Esophagus muscularis mucosa (tissue), 4 donors: ENCODE measurements around the gene SALL1. TPM values are rescaled to one million over a fixed set of nuclear protein-coding genes. Genes with fewer than 3 reads are reported as not detected.

Experiments used
- DNase-seq: peaks from one replicate; pipeline ENCODE4 v3.0.0-alpha.2; 2017; ENCODE audit errors: extremely low spot score
- H3K27ac ChIP-seq, 4 donors: fragments of 200-600 bp; sonication (generic); replicated peaks in 1 of 4; 1 replicate in 3 of 4; 2 replicates in 1 of 4; pipeline ENCODE4 v1.5.1; 2016 to 2019; ENCODE audit warnings: mild to moderate bottlenecking in 1 of 4
- H3K27me3 ChIP-seq, 4 donors: fragments of 200-600 bp; sonication (generic); one replicate each; pipeline versions ENCODE4 v1.5.1 to v1.6.0; 2016 to 2019
- H3K36me3 ChIP-seq, 4 donors: fragments of 200-600 bp; sonication (generic); one replicate each; pipeline ENCODE4 v1.5.1; 2016 to 2019
- H3K4me1 ChIP-seq, 4 donors: fragments of 200-600 bp; sonication (generic); one replicate each; pipeline ENCODE4 v1.5.1; 2016 to 2019
- H3K4me3 ChIP-seq, 4 donors: fragments of 200-600 bp; sonication (generic); 1 replicate in 2 of 4; 2 replicates in 2 of 4; pipeline ENCODE4 v1.5.1; 2016 to 2019; ENCODE audit warnings: mild to moderate bottlenecking in 4 of 4, moderate library complexity in 1 of 4
- H3K9me3 ChIP-seq, 4 donors: fragments of 200-600 bp; sonication (generic); 1 replicate in 3 of 4; 2 replicates in 1 of 4; pipeline ENCODE4 v1.5.1; 2016 to 2019
- EP300 ChIP-seq: sonication (generic); formaldehyde crosslinking; IDR thresholded peaks from one replicate; pipeline ENCODE4 v1.6.1; 2017; ENCODE audit warnings: antibody characterized with exemption
- POLR2A ChIP-seq: fragments of 450-650 bp; IDR thresholded peaks from one replicate; pipeline ENCODE4 v1.6.1; 2017; ENCODE audit warnings: antibody characterized with exemption, moderate library complexity, mild to moderate bottlenecking, low read depth
- POLR2AphosphoS5 ChIP-seq, 2 donors: sonication (generic); formaldehyde crosslinking; IDR thresholded peaks; one replicate each; pipeline ENCODE4 v1.6.1; 2017; ENCODE audit warnings: antibody characterized with exemption in 2 of 2
- WGBS: methylation state at CpG from one replicate; pipeline ENCODE4 v1.1.5; 2018; 5-methylcytosine and 5-hydroxymethylcytosine counted together
- intact Hi-C: fragments of 100-400 bp; cut with DNase I; formaldehyde crosslinking; loops from one replicate; pipeline ENCODE4 v1.15.1; 2023
- total RNA-seq, 4 donors: library from RNA; depleted of rRNA; stranded (reverse); fragments of >200 nt; gene quantifications; one replicate each; pipeline versions ENCODE4 v1.1.0 to v1.2.1, GENCODE V29; 2016
- TF ChIP-seq, protein P1 (sequence below), 3 experiments: fragments of 200-600 bp in 2 of 3; fragments of 450-650 bp in 1 of 3; sonication (generic) in 2 of 3; IDR thresholded peaks; one replicate each; pipeline ENCODE4 v1.5.1; 2017 to 2019; ENCODE audit warnings: antibody characterized with exemption in 3 of 3, mild to moderate bottlenecking in 2 of 3, moderate library complexity in 1 of 3

Gene SALL1
- total RNA-seq, 4 donors from 2014 or later, result not detected

- H3K27me3 ChIP-seq, result peaks cover 0 to 22% (median 0%) of the 10 kb centered on the region in 4 donors
- no peak overlapping the region for H3K4me3 ChIP-seq
- no peaks in the 10 kb centered on the region for H3K4me1 ChIP-seq
- no peaks in the 10 kb centered on the region for H3K9me3 ChIP-seq
- TF ChIP-seq POLR2AphosphoS5 (IDR thresholded peaks at IDR 0.05) (no peak), EP300 (no peak), POLR2A (no peak)
- TF ChIP-seq, protein P1, sequence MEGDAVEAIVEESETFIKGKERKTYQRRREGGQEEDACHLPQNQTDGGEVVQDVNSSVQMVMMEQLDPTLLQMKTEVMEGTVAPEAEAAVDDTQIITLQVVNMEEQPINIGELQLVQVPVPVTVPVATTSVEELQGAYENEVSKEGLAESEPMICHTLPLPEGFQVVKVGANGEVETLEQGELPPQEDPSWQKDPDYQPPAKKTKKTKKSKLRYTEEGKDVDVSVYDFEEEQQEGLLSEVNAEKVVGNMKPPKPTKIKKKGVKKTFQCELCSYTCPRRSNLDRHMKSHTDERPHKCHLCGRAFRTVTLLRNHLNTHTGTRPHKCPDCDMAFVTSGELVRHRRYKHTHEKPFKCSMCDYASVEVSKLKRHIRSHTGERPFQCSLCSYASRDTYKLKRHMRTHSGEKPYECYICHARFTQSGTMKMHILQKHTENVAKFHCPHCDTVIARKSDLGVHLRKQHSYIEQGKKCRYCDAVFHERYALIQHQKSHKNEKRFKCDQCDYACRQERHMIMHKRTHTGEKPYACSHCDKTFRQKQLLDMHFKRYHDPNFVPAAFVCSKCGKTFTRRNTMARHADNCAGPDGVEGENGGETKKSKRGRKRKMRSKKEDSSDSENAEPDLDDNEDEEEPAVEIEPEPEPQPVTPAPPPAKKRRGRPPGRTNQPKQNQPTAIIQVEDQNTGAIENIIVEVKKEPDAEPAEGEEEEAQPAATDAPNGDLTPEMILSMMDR (IDR thresholded peaks at IDR 0.05), result no peak
- no peaks in the 10 kb centered on the region for H3K36me3 ChIP-seq
- no peak for DNase-seq
- intact Hi-C loops, result no loop called here
- WGBS, result 88% methylated on average over 2 of the region's 2 CpGs
- H3K27ac ChIP-seq, result no peak overlapping the region
Observed at GRCh38 chr16:51168755-51169154, 17.7 kb upstream of the SALL1 start.

- H3K4me3 ChIP-seq, result no peak overlapping the region
- no peaks in the 10 kb centered on the region for H3K36me3 ChIP-seq
- TF ChIP-seq EP300 (no peak), POLR2AphosphoS5 (IDR thresholded peaks at IDR 0.05) (no peak), POLR2A (no peak)
- TF ChIP-seq, protein P1 (IDR thresholded peaks at IDR 0.05), result no peak
- H3K27me3 ChIP-seq, result peaks cover 0 to 34% (median 0%) of the 10 kb centered on the region in 4 donors
- H3K27ac ChIP-seq, result no peak overlapping the region
- no peaks in the 10 kb centered on the region for H3K9me3 ChIP-seq
- no peak for DNase-seq
- intact Hi-C loops, result no loop called here
- H3K4me1 ChIP-seq, result no peaks in the 10 kb centered on the region
- WGBS, result 74% methylated on average over 9 of the region's 9 CpGs
Observed at GRCh38 chr16:51167170-51167895, 16.3 kb upstream of the SALL1 start.

DNA sequence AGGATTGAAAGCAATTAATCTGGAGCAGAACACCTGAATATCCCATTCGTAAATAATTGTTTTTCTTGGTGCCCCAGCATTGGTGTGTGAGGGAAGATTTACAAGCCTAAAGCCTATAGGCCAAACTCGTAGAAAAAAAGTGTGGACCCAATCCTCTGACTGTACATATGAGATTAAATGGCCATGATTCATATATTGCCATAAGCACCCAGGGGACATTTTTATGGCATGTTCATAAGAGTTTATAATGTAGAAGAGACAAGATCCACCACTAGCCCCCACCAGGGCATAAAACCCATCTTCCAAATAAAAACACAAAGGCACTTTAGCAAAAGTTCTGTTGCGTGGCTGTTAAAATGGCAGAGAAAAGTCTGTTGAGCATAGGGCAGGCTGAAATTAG is 15.5 kb upstream of the SALL1 start:
- Histone ChIP-seq H3K27me3 (peaks cover 0 to 34% (median 0%) of the 10 kb centered on the region in 4 donors), H3K27ac (no peak overlapping the region), H3K4me1 (no peaks in the 10 kb centered on the region), H3K4me3 (no peak overlapping the region), H3K36me3 (no peaks in the 10 kb centered on the region), H3K9me3 (no peaks in the 10 kb centered on the region)
- TF ChIP-seq POLR2AphosphoS5 (IDR thresholded peaks at IDR 0.05), result no peak
- no peak for TF ChIP-seq POLR2A
- no peak for TF ChIP-seq EP300
- TF ChIP-seq, protein P1 (IDR thresholded peaks at IDR 0.05), result no peak
- WGBS, result 83% methylated on average over 3 of the region's 3 CpGs
- DNase-seq, result no peak
- intact Hi-C loops, result no loop called here

DNA sequence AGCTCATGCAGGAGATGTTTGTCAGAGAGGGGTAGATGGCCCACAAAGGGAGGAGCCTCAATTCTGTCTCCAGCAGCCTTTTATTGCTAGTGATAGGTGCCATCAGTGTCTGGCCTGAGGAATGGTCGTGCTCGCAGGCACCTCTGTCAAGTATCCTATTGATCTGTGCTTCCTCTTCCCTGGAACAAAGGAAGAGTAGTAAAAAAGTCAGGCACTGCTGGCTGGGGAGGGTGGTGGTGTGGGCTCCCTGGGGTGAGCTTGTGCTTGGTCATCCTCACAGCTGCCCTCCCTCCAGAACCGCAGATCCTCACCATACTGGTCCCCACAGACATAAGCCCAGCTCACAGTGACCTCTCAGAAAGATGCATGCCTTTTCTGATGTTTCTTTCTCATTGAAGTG is 15.0 kb upstream of the SALL1 start:
- Histone ChIP-seq H3K27me3 (peaks cover 0 to 38% (median 0%) of the 10 kb centered on the region in 4 donors), H3K4me3 (no peak overlapping the region), H3K27ac (no peak overlapping the region), H3K9me3 (no peaks in the 10 kb centered on the region), H3K36me3 (no peaks in the 10 kb centered on the region), H3K4me1 (no peaks in the 10 kb centered on the region)
- WGBS, result 52% methylated on average over 3 of the region's 3 CpGs
- TF ChIP-seq POLR2AphosphoS5 (IDR thresholded peaks at IDR 0.05) (no peak), EP300 (no peak), POLR2A (no peak)
- TF ChIP-seq, protein P1 (IDR thresholded peaks at IDR 0.05), result no peak
- DNase-seq, result no peak
- intact Hi-C loops, result no loop called here

- Histone ChIP-seq H3K27me3 (peaks cover 0 to 43% (median 0%) of the 10 kb centered on the region in 4 donors), H3K27ac (no peak overlapping the region), H3K4me3 (no peak overlapping the region), H3K36me3 (no peaks in the 10 kb centered on the region), H3K9me3 (no peaks in the 10 kb centered on the region), H3K4me1 (no peaks in the 10 kb centered on the region)
- intact Hi-C loops, result no loop called here
- TF ChIP-seq, protein P1 (IDR thresholded peaks at IDR 0.05), result no peak
- TF ChIP-seq POLR2AphosphoS5 (IDR thresholded peaks at IDR 0.05), result no peak
- TF ChIP-seq POLR2A, result no peak
- no peak for TF ChIP-seq EP300
- DNase-seq, result no peak
- 90% methylated on average over 1 of the region's 1 CpG for WGBS
Observed at GRCh38 chr16:51165043-51165442, 14.0 kb upstream of the SALL1 start.
